Uterus (tissue), 4 donors: ENCODE measurements around the gene RARA. TPM values are rescaled to one million over a fixed set of nuclear protein-coding genes. Genes with fewer than 3 reads are reported as not detected.

Experiments used
- DNase-seq, 2 donors: peaks; one replicate each; pipeline ENCODE4 v3.0.0-alpha.2; 2019 to 2020
- H3K27ac ChIP-seq, 2 donors: fragments of 200-600 bp; sonication (generic); 1 replicate in 1 of 2; 2 replicates in 1 of 2; pipeline ENCODE4 v1.5.1; 2016 to 2018
- H3K27me3 ChIP-seq, 2 donors: fragments of 200-600 bp; sonication (generic); one replicate each; pipeline ENCODE4 v1.5.1; 2018 to 2019; ENCODE audit warnings: control low read depth in 1 of 2
- H3K36me3 ChIP-seq, 2 donors: fragments of 200-600 bp; sonication (generic); one replicate each; pipeline ENCODE4 v1.5.1; 2019; ENCODE audit warnings: control low read depth in 1 of 2
- H3K4me1 ChIP-seq, 2 donors: fragments of 200-600 bp; sonication (generic); one replicate each; pipeline ENCODE4 v1.5.1; 2018 to 2019; ENCODE audit warnings: control low read depth in 1 of 2
- H3K4me3 ChIP-seq, 2 donors: fragments of 200-600 bp; sonication (generic); 1 replicate in 1 of 2; 2 replicates in 1 of 2; pipeline ENCODE4 v1.5.1; 2018 to 2019; ENCODE audit warnings: mild to moderate bottlenecking in 1 of 2
- H3K9me3 ChIP-seq, 2 donors: fragments of 200-600 bp; sonication (generic); one replicate each; pipeline ENCODE4 v1.5.1; 2019; ENCODE audit warnings: control low read depth in 1 of 2
- CTCF ChIP-seq, 4 experiments: fragments of 200-600 bp in 2 of 4; fragments of 450-650 bp in 2 of 4; sonication (generic) in 2 of 4; IDR thresholded peaks; one replicate each; pipeline ENCODE4 v1.5.1; 2016 to 2019; ENCODE audit warnings: antibody characterized with exemption in 4 of 4, mild to moderate bottlenecking in 2 of 4, moderate library complexity in 1 of 4
- POLR2A ChIP-seq, 2 donors: fragments of 450-650 bp; IDR thresholded peaks; one replicate each; pipeline ENCODE4 v1.6.1; 2016; ENCODE audit warnings: antibody characterized with exemption in 2 of 2, mild to moderate bottlenecking in 1 of 2, moderate library complexity in 1 of 2
- intact Hi-C: fragments of 100-400 bp; cut with DNase I; formaldehyde crosslinking; loops from one replicate; pipeline ENCODE4 v1.15.1; 2023; ENCODE audit warnings: low total_unique reads
- total RNA-seq, 4 donors: library from RNA; depleted of rRNA in 3 of 4; stranded (reverse); fragments of >200 nt in 3 of 4; gene quantifications; one replicate each; pipeline versions ENCODE4 v1.1.0 to v1.2.4, GENCODE V29; 2014 to 2023
- donor health status: DM: yes; HTN: yes; CAD: no.

The RARA gene
- total RNA-seq, 4 donors from 2014 or later = 18.9 to 80.5 (median 46.3) TPM

- H3K27ac ChIP-seq = peak overlapping the region; percentile 29 to 52
Observed at GRCh38 chr17:40314584-40314956, 5.6 kb downstream of the RARA start.

GRCh38 chr17:40315206-40315605, 6.2 kb downstream of the RARA start:
- peak overlapping the region; percentile 79 to 95 for H3K27ac ChIP-seq
- H3K4me1 ChIP-seq = peaks cover 12 to 40% of the 10 kb centered on the region in 2 donors
- DNase-seq = peak in 1 of 2 donors; percentile 10
- TF ChIP-seq POLR2A (IDR thresholded peaks at IDR 0.05) = no peak
- no peak for TF ChIP-seq CTCF (IDR thresholded peaks at IDR 0.05)
- H3K4me3 ChIP-seq = no peak overlapping the region
- H3K9me3 ChIP-seq = no peaks in the 10 kb centered on the region
- no peaks in the 10 kb centered on the region for H3K36me3 ChIP-seq
- intact Hi-C loops = no loop called here
- H3K27me3 ChIP-seq = no peaks in the 10 kb centered on the region

More at GRCh38 chr17:40314584-40314956, 5.6 kb downstream of the RARA start:
- H3K4me1 ChIP-seq = peaks cover 12 to 33% of the 10 kb centered on the region in 2 donors
- TF ChIP-seq POLR2A (IDR thresholded peaks at IDR 0.05) (no peak), CTCF (IDR thresholded peaks at IDR 0.05) (no peak)
- H3K36me3 ChIP-seq = no peaks in the 10 kb centered on the region
- no peaks in the 10 kb centered on the region for H3K9me3 ChIP-seq
- no peaks in the 10 kb centered on the region for H3K27me3 ChIP-seq
- H3K4me3 ChIP-seq = no peak overlapping the region
- intact Hi-C loops = no loop called here
- DNase-seq = peak; percentile 71 to 87

- Histone ChIP-seq H3K27ac (peak overlapping the region; percentile 79 to 95), H3K27me3 (no peaks in the 10 kb centered on the region), H3K9me3 (no peaks in the 10 kb centered on the region), H3K4me1 (peaks cover 12 to 41% of the 10 kb centered on the region in 2 donors), H3K4me3 (peak overlapping the region in 1 of 2 donors; percentile 52), H3K36me3 (no peaks in the 10 kb centered on the region)
- peak; percentile 17 to 22 for DNase-seq
- TF ChIP-seq POLR2A (IDR thresholded peaks at IDR 0.05) (no peak), CTCF (IDR thresholded peaks at IDR 0.05) (no peak)
- intact Hi-C loops = no loop called here
Observed at GRCh38 chr17:40315678-40316570, 6.9 kb downstream of the RARA start.

- Histone ChIP-seq H3K4me3 (peak overlapping the region; percentile 52 to 94), H3K27ac (peak overlapping the region; percentile 79 to 95), H3K27me3 (no peaks in the 10 kb centered on the region), H3K36me3 (no peaks in the 10 kb centered on the region), H3K4me1 (peaks cover 12 to 39% of the 10 kb centered on the region in 2 donors), H3K9me3 (no peaks in the 10 kb centered on the region)
- intact Hi-C loops = no loop called here
- TF ChIP-seq POLR2A (IDR thresholded peaks at IDR 0.05) = peak; percentile 19 to 58
- TF ChIP-seq CTCF (IDR thresholded peaks at IDR 0.05) = peak in 3 of 4 experiments; percentile 2 to 9 (median 2)
- peak; percentile 82 to 83 for DNase-seq
Observed at GRCh38 chr17:40316571-40317344, 7.8 kb downstream of the RARA start.
